ENCODE results near the gene MAP2K3.

MAP2K3 gene

DNA sequence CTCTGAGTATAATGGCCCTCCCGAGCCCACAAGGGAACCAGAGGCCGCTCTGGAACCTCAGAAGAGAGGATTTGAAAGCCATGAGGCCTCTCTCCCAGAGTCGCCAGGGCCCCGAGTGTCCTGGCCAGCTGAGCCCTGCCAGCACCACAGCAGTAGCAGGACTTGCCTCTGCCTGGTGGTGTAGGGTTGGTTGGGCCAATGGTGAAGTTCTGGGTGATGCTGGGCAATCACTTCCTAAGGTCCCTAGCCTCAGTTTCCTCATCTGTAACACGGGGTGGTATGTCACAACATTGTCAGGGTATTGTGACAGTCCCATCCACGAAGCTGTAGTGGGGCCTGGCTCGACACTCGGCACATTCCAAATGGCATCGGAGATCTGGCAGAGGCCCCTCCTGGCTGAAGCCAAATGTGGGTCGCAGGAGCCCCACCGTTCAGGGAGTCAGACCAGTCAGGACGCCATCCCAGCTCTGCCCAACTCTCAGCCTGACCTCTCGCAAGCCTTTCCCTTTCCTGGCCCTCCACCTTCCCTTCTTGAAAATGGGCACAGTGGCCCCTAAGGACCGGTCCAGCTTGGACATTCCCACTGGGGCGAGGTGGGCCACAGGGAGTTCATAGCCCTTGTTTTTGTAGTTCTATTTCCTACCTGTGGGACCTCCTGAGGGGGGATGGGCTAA is 33.0 kb upstream of the MAP2K3 start:
- Histone ChIP-seq H3K36me3 (peaks cover 19% of the 10 kb centered on the region), H3K27ac (peak overlapping the region; percentile 92), H3K9me3 (no peaks in the 10 kb centered on the region), H3K4me3 (ENCODE audit: low read depth in 1 of 2, low read length in 1 of 2) (peak overlapping the region; percentile 75 to 91), H3K4me1 (ENCODE audit: control insufficient read depth in 1 of 2, insufficient read depth in 1 of 2, low read depth in 1 of 2, low read length in 1 of 2) (peaks cover 39 to 44% of the 10 kb centered on the region in 2 experiments), H3K27me3 (no peaks in the 10 kb centered on the region)
- TF ChIP-seq, protein P1, sequence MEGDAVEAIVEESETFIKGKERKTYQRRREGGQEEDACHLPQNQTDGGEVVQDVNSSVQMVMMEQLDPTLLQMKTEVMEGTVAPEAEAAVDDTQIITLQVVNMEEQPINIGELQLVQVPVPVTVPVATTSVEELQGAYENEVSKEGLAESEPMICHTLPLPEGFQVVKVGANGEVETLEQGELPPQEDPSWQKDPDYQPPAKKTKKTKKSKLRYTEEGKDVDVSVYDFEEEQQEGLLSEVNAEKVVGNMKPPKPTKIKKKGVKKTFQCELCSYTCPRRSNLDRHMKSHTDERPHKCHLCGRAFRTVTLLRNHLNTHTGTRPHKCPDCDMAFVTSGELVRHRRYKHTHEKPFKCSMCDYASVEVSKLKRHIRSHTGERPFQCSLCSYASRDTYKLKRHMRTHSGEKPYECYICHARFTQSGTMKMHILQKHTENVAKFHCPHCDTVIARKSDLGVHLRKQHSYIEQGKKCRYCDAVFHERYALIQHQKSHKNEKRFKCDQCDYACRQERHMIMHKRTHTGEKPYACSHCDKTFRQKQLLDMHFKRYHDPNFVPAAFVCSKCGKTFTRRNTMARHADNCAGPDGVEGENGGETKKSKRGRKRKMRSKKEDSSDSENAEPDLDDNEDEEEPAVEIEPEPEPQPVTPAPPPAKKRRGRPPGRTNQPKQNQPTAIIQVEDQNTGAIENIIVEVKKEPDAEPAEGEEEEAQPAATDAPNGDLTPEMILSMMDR (IDR thresholded peaks at IDR 0.05) = no peak

DNA sequence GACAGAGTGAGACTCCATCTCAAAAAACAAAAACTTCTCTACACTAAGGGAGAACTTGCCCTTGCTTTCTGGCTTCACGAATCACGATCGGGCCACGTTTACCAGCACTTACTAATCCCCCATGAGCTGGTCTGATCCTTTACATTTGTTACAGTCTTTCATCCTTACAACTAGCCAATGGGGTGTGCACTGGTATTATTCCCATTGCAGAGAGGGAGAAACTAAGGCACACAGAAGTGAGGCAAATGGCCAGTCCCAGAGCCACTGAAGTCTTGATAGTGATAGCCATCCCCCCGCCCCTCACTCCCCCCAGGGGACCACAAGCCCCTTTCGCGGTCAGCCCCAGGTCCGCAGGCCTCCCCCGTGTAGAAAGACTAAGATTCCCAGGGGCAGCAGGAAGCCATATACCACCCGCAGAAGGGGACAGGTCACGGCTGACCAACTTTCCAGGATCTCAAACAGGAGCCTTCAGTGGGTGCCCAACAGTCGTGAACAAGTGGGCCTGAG is 32.2 kb upstream of the MAP2K3 start:
- TF ChIP-seq, protein P1 (IDR thresholded peaks at IDR 0.05) = no peak
- Histone ChIP-seq H3K9me3 (no peaks in the 10 kb centered on the region), H3K4me3 (ENCODE audit: low read depth in 1 of 2, low read length in 1 of 2) (peak overlapping the region; percentile 75 to 91), H3K27me3 (no peaks in the 10 kb centered on the region), H3K4me1 (ENCODE audit: control insufficient read depth in 1 of 2, insufficient read depth in 1 of 2, low read depth in 1 of 2, low read length in 1 of 2) (peaks cover 39 to 49% of the 10 kb centered on the region in 2 experiments), H3K36me3 (peaks cover 14% of the 10 kb centered on the region), H3K27ac (peak overlapping the region; percentile 92)

DNA sequence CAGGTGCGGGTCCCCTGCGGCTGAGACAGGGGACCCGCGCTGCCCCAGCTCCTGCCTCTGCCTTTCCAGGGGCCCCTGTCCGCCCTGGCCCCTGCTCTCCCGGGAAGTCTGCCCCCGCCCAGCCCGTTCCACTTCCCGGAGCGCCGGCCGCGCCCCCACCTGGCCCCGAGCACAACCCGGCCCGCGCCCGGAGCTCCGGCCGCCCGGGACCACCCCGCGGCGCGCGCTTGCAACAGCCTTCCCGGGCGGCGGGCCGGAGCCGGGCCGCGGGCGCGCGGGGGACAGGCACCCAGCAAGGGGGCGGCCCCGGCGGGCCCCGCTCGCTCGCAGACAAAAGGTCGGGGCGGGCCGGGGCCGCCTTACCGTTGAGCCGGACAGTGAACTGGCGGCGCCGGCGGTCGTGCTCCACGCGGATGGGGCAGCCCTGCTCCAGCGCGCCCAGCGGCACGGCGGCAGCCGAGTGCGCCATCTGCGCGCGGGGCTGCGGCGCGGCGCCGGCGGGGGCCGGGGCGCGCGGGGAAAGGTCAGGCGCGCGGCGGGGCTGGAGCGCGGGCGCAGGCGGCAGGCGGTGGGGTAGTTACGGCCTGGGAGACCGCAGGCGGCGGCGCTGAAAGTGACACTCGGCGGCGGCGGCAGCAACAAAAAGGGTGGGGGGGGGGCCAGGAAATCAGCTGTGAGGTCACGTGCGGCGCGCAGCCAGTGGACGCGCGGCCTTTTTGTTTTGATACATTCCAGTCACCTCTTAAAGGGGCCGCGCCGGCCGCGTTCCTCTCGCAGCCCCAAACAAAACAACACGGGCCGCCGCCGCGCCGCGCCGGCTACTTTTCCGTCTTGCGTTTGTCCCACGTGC is 31.5 kb upstream of the MAP2K3 start, which contains the start of gene NATD1:
NATD1 (minus strand) TSS at position 615 of the 850 bp plus-strand sequence; CDS start at position 469, 146 bp downstream.
- Histone ChIP-seq H3K9me3 (no peaks in the 10 kb centered on the region), H3K4me3 (ENCODE audit: low read depth in 1 of 2, low read length in 1 of 2) (peak within 1 kb of the TSS; percentile 75 to 91), H3K36me3 (peaks cover 7% of the 10 kb centered on the region), H3K27ac (peak within 1 kb of the TSS; percentile 92), H3K27me3 (no peaks in the 10 kb centered on the region), H3K4me1 (ENCODE audit: control insufficient read depth in 1 of 2, insufficient read depth in 1 of 2, low read depth in 1 of 2, low read length in 1 of 2) (peaks cover 39 to 49% of the 10 kb centered on the region in 2 experiments)
- TF ChIP-seq, protein P1 (IDR thresholded peaks at IDR 0.05) = no peak

DNA sequence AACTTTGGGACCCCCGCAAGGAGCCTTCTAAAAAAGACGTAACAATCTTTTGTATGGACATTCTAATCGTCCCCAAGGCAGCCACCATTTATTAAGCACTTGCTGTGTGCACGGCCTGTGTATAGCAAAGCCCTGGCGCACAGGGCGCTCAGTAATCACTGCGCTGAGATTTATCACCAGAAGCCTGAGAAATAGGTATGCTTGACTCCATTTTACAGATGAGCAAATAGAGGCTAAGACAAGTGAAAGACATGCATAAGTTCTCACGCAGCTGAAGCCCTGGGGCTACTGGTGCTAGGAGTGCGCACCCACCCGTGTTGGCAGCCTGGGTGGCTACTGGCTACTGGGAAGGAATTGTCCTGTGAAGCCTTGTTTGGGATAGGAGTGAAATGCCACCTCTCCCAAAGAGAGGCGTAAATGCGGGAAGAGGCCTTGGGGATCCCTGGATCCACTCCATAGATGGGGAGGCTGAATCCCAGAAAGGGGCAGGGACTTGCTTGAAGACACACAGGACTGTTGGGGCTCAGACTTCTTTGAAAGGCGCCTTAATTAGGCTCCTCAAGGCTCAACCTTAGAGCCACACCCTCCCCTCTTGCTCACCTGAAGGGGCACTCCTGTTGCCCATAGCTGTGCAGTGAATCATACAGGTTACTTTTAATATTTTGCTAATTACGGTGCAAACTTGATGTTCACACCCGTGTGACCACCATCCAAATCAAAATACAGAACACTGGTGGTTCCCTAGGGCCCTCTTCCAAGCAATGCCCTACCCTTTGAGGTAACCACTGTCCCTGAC is 30.7 kb upstream of the MAP2K3 start:
- TF ChIP-seq, protein P1 (IDR thresholded peaks at IDR 0.05) = no peak
- peaks cover 7% of the 10 kb centered on the region for H3K36me3 ChIP-seq
- H3K27me3 ChIP-seq = no peaks in the 10 kb centered on the region
- H3K27ac ChIP-seq = peak overlapping the region; percentile 92
- peaks cover 39 to 49% of the 10 kb centered on the region in 2 experiments for H3K4me1 ChIP-seq (ENCODE audit: control insufficient read depth in 1 of 2, insufficient read depth in 1 of 2, low read depth in 1 of 2, low read length in 1 of 2)
- no peaks in the 10 kb centered on the region for H3K9me3 ChIP-seq
- H3K4me3 ChIP-seq (ENCODE audit: low read depth in 1 of 2, low read length in 1 of 2) = peak overlapping the region; percentile 75 to 91

DNA sequence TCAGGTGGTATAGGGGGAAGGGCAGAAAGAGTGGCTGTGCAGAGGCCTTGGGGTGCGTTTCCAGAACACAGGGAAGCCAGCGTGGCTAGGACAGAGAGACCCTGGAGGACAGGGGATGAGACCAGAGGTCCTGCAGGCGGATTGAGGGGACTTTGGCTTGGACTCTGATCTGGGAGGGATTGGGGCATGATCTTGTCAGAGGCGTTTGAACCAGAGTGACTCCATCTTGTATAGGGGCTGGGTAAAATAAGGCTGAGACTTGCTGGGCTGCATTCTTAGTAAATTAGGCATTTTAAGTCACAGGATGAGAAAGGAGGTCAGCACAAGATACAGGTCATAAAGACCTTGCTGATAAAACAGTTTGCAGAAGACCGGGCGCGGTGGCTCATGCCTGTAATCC is 25.9 kb upstream of the MAP2K3 start:
- Histone ChIP-seq H3K4me1 (ENCODE audit: control insufficient read depth in 1 of 2, insufficient read depth in 1 of 2, low read depth in 1 of 2, low read length in 1 of 2) (peaks cover 6 to 12% of the 10 kb centered on the region in 2 experiments), H3K36me3 (no peaks in the 10 kb centered on the region), H3K4me3 (ENCODE audit: low read depth in 1 of 2, low read length in 1 of 2) (no peak overlapping the region), H3K27me3 (no peaks in the 10 kb centered on the region), H3K27ac (no peak overlapping the region), H3K9me3 (no peaks in the 10 kb centered on the region)
- TF ChIP-seq, protein P1 (IDR thresholded peaks at IDR 0.05) = no peak

Measured in neutrophil (primary cell).